ENCODE measurements around the gene SORBS1.

SORBS1 gene

DNA sequence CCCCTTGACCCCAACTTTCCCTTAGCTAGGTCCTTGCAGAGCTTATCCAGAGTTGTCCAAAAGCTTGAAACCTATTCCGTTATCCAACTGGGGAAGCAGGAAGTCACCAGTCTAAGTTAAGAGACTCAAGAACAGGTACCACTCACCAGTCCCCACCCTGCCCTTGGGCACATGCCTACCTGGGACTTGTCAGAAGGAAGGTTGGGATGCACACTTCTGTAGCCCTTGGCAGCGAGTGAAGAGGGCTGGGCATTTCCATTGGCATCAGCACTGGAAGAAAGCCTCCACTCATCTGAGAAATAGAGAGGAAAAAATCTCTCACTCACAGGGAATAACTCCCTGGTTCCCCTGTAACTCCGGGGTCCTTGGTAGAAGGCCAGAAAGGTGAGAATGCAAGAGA is 139.4 kb downstream of the SORBS1 start:
- H3K4me1 ChIP-seq (ENCODE audit: control insufficient read depth, insufficient read depth, low read length, poor library complexity, severe bottlenecking), result no peaks in the 10 kb centered on the region
- DNase-seq, result no peak
- no peaks in the 10 kb centered on the region for H3K27me3 ChIP-seq (replicated peaks; ENCODE audit: control insufficient read depth, insufficient read depth, low read length, poor library complexity, severe bottlenecking)
- no peaks in the 10 kb centered on the region for H3K9me3 ChIP-seq (ENCODE audit: control insufficient read depth, low read length)
- H3K36me3 ChIP-seq (ENCODE audit: control insufficient read depth, insufficient read depth, low read length), result no peaks in the 10 kb centered on the region
- H3K4me3 ChIP-seq (ENCODE audit: insufficient read depth, low read depth, low read length, poor library complexity, severe bottlenecking), result no peak overlapping the region
- no peak overlapping the region for H3K27ac ChIP-seq (ENCODE audit: insufficient read depth, low read length, poor library complexity, severe bottlenecking)

DNA sequence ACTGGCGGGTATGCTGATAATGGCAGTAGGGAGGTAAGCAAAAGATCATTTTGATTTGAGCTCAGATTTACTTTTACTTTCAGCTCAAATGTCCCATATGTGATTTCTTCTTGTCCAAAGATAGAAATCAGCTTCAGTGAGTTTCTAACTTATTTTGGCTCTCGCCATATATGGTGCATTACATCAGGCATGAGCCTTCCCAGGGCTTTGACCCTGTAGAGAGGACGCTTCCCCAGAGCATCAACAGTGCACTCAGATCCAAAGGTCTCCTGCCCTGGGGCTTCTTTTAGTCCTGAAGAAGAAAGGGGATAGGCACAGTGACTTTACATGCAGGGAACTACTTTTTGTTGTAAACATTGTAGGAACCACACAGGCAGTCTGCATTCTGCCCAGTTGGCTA is 141.8 kb downstream of the SORBS1 start:
- no peak for DNase-seq
- H3K27ac ChIP-seq (ENCODE audit: insufficient read depth, low read length, poor library complexity, severe bottlenecking), result no peak overlapping the region
- no peaks in the 10 kb centered on the region for H3K4me1 ChIP-seq (ENCODE audit: control insufficient read depth, insufficient read depth, low read length, poor library complexity, severe bottlenecking)
- no peaks in the 10 kb centered on the region for H3K27me3 ChIP-seq (replicated peaks; ENCODE audit: control insufficient read depth, insufficient read depth, low read length, poor library complexity, severe bottlenecking)
- H3K4me3 ChIP-seq (ENCODE audit: insufficient read depth, low read depth, low read length, poor library complexity, severe bottlenecking), result no peak overlapping the region
- H3K9me3 ChIP-seq (ENCODE audit: control insufficient read depth, low read length), result no peaks in the 10 kb centered on the region
- no peaks in the 10 kb centered on the region for H3K36me3 ChIP-seq (ENCODE audit: control insufficient read depth, insufficient read depth, low read length)

DNA sequence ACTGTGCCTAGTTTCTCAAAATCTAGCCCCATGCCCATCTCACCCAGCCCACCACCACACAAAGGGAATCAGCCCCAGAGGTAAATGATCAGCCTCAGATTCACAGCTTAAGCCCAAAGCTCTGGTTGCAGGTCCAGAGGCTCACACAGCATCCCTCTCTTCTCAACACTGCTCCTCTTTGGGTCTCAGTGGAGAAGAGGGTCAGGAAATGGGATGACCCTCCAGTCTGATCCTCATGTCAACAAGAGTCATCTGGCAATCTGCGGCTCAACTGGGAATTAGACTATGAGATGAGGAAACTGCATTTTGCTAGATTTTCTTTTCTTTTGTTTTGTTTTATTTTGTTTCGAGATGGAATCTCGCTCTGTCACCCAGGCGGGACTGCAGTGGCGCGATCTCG is 144.2 kb downstream of the SORBS1 start:
- Histone ChIP-seq H3K27ac (ENCODE audit: insufficient read depth, low read length, poor library complexity, severe bottlenecking) (no peak overlapping the region), H3K9me3 (ENCODE audit: control insufficient read depth, low read length) (no peaks in the 10 kb centered on the region), H3K36me3 (ENCODE audit: control insufficient read depth, insufficient read depth, low read length) (no peaks in the 10 kb centered on the region), H3K4me3 (ENCODE audit: insufficient read depth, low read depth, low read length, poor library complexity, severe bottlenecking) (no peak overlapping the region), H3K4me1 (ENCODE audit: control insufficient read depth, insufficient read depth, low read length, poor library complexity, severe bottlenecking) (no peaks in the 10 kb centered on the region), H3K27me3 (replicated peaks; ENCODE audit: control insufficient read depth, insufficient read depth, low read length, poor library complexity, severe bottlenecking) (no peaks in the 10 kb centered on the region)
- no peak for DNase-seq

DNA sequence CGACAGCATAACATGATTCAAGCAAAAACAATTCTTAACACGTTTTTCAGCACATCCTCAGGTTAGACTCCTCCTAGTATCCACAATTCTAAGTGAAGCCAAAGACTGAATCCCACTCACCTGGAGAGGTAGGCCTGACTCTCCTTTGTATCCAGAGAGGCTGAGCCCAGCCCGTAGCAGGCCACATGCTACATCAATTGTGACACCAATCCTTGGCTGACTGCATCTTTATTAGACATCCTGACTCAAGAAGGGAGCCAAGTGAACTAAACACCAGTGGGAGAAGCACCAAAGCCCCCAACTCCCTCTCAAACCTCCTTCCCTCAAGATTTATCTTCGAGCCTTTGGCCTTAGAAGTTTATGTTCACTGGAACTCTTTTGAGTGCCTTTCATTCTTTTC is 144.9 kb downstream of the SORBS1 start:
- H3K36me3 ChIP-seq (ENCODE audit: control insufficient read depth, insufficient read depth, low read length), result no peaks in the 10 kb centered on the region
- no peak overlapping the region for H3K4me3 ChIP-seq (ENCODE audit: insufficient read depth, low read depth, low read length, poor library complexity, severe bottlenecking)
- DNase-seq, result no peak
- H3K27ac ChIP-seq (ENCODE audit: insufficient read depth, low read length, poor library complexity, severe bottlenecking), result no peak overlapping the region
- no peaks in the 10 kb centered on the region for H3K9me3 ChIP-seq (ENCODE audit: control insufficient read depth, low read length)
- H3K27me3 ChIP-seq (replicated peaks; ENCODE audit: control insufficient read depth, insufficient read depth, low read length, poor library complexity, severe bottlenecking), result no peaks in the 10 kb centered on the region
- H3K4me1 ChIP-seq (ENCODE audit: control insufficient read depth, insufficient read depth, low read length, poor library complexity, severe bottlenecking), result no peaks in the 10 kb centered on the region

DNA sequence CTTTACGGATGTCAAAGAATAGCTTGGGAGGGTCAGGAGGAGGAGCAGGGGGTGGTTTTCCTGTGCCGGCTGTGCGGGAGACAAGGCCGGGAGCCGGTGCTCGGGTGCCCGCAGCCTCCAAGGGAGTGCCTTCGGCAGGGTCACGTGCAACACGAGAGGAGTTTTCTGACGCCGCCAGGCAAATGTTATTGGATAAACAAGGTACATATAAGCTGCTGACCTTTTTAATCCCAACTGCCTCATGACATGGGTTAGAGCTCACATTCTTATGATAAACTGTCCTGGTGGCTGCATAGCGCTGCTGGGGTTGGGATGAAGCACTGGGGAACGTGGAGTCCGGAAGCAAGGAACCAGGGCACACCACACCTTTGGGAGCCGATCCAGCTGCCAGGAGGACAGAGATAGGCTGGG is 145.5 kb downstream of the SORBS1 start:
- H3K4me3 ChIP-seq (ENCODE audit: insufficient read depth, low read depth, low read length, poor library complexity, severe bottlenecking), result no peak overlapping the region
- H3K4me1 ChIP-seq (ENCODE audit: control insufficient read depth, insufficient read depth, low read length, poor library complexity, severe bottlenecking), result no peaks in the 10 kb centered on the region
- DNase-seq, result no peak

DNA sequence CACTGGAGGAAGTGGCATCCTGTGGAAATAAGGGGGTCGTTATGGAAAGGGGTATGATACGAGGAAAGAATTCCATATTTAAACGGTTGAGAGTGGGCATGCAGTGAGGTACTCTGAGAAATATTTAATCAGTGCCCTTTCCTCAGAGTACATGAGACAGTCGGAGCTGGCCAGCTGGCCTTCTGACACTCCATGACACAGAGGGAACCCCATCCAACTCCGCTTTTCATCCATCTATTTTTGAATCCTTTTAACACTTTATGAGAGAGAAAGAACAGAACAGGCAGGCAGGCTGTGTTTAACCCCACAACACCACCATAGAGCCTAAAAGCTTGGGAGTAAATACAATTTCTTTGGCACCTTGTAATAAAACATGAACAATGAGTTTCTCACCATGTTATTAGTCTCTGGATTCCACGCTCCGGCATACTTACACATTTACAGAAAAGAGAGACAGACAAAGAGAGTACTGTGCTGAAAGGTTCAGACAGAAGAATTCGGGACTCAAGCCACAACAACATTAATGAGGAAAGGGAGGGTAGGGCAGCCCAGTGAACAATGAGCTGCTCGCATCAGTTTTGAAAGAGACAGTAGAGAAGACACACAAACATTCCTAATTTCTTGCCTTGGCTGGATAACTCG is 146.2 kb downstream of the SORBS1 start:
- DNase-seq, result no peak
- H3K4me3 ChIP-seq (ENCODE audit: insufficient read depth, low read depth, low read length, poor library complexity, severe bottlenecking), result no peak overlapping the region
- H3K9me3 ChIP-seq (ENCODE audit: control insufficient read depth, low read length), result no peaks in the 10 kb centered on the region
- no peaks in the 10 kb centered on the region for H3K36me3 ChIP-seq (ENCODE audit: control insufficient read depth, insufficient read depth, low read length)
- no peaks in the 10 kb centered on the region for H3K27me3 ChIP-seq (replicated peaks; ENCODE audit: control insufficient read depth, insufficient read depth, low read length, poor library complexity, severe bottlenecking)
- H3K4me1 ChIP-seq (ENCODE audit: control insufficient read depth, insufficient read depth, low read length, poor library complexity, severe bottlenecking), result no peaks in the 10 kb centered on the region
- H3K27ac ChIP-seq (ENCODE audit: insufficient read depth, low read length, poor library complexity, severe bottlenecking), result no peak overlapping the region

More for the DNA sequence above, 145.5 kb downstream of the SORBS1 start:
- no peaks in the 10 kb centered on the region for H3K9me3 ChIP-seq (ENCODE audit: control insufficient read depth, low read length)
- H3K27me3 ChIP-seq (replicated peaks; ENCODE audit: control insufficient read depth, insufficient read depth, low read length, poor library complexity, severe bottlenecking), result no peaks in the 10 kb centered on the region
- no peak overlapping the region for H3K27ac ChIP-seq (ENCODE audit: insufficient read depth, low read length, poor library complexity, severe bottlenecking)
- no peaks in the 10 kb centered on the region for H3K36me3 ChIP-seq (ENCODE audit: control insufficient read depth, insufficient read depth, low read length)

DNA sequence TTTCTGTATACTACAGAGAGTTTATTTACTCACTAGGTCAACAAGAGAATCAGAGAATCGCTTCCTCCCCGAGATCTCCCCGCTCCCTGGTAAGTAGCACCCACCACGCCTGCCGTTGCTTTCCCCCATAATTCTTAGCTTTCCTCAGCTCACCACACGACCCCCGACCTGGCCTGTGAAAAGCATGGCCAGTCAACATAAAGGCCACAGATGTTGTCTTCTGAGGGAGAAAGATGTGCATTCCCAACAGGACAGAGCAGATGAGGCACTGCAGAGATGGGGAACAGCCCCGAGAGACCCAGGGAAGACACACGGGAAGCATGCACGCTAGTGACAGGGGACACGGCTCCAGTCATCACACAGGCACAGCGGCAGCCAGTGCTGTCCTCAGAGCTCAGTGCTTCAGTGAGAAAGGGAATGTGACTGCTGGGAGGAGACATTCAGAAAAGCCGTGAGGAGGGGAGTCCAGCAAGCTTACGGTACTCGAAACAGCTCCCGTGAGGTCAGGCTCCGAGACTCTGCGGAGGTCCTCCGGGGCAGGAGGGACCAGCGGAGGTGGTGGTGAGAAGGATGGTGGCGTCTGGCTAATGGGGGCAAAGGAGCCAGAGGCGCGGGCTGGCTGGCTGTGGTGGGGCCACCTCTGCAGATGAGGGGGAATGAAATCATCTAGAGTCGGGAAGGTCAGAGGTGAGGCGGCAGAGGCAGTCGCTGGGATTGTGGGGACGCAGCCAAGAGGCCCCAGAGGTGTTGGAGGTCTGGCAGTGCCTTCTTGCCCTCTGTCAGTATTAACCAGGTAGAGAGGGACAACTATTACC is 146.9 kb downstream of the SORBS1 start:
- Histone ChIP-seq H3K4me3 (ENCODE audit: insufficient read depth, low read depth, low read length, poor library complexity, severe bottlenecking) (no peak overlapping the region), H3K27me3 (replicated peaks; ENCODE audit: control insufficient read depth, insufficient read depth, low read length, poor library complexity, severe bottlenecking) (no peaks in the 10 kb centered on the region), H3K36me3 (ENCODE audit: control insufficient read depth, insufficient read depth, low read length) (no peaks in the 10 kb centered on the region), H3K4me1 (ENCODE audit: control insufficient read depth, insufficient read depth, low read length, poor library complexity, severe bottlenecking) (no peaks in the 10 kb centered on the region), H3K9me3 (ENCODE audit: control insufficient read depth, low read length) (no peaks in the 10 kb centered on the region), H3K27ac (ENCODE audit: insufficient read depth, low read length, poor library complexity, severe bottlenecking) (no peak overlapping the region)
- no peak for DNase-seq

DNA sequence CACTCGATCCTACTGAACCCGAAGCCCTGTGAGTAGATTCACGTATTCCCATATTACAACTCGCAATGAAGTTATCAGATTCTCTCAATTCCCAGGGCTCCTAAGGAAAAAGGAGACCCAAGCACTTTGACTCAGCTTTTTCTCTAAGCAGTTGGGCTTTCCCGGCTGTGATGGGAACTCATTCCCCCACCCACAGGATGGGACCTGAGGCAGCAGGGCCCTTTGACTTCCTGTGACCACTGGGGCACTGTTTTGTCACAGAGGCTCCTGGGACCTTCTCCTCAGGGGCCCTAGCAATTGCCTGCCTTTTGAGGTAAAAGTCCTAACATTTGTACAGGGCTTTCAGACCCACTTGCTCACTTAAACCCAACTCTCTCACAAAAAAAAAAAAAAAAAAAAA is 147.6 kb downstream of the SORBS1 start:
- H3K36me3 ChIP-seq (ENCODE audit: control insufficient read depth, insufficient read depth, low read length), result no peaks in the 10 kb centered on the region
- H3K27ac ChIP-seq (ENCODE audit: insufficient read depth, low read length, poor library complexity, severe bottlenecking), result no peak overlapping the region
- H3K9me3 ChIP-seq (ENCODE audit: control insufficient read depth, low read length), result no peaks in the 10 kb centered on the region
- DNase-seq, result no peak
- no peaks in the 10 kb centered on the region for H3K4me1 ChIP-seq (ENCODE audit: control insufficient read depth, insufficient read depth, low read length, poor library complexity, severe bottlenecking)
- no peak overlapping the region for H3K4me3 ChIP-seq (ENCODE audit: insufficient read depth, low read depth, low read length, poor library complexity, severe bottlenecking)
- no peaks in the 10 kb centered on the region for H3K27me3 ChIP-seq (replicated peaks; ENCODE audit: control insufficient read depth, insufficient read depth, low read length, poor library complexity, severe bottlenecking)

DNA sequence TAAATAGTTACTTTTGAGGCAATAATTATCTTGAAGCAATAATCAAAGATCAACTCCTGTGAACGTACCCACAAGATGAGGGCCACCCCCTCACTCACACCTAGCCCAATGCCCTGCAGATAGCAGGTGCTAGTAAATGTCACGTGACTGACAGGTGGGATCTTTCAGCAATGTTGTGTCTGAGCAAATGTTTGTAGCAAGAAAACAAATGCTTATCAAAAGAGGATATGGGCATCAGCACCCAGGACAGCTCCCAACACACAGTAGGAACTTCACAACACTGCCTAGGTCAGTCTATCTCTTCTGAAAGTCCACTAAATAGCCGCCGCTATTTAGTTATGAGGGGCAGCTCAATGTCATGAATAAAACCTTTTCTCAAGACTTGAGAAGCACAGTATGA is 149.5 kb downstream of the SORBS1 start:
- no peaks in the 10 kb centered on the region for H3K9me3 ChIP-seq (ENCODE audit: control insufficient read depth, low read length)
- DNase-seq, result no peak
- no peaks in the 10 kb centered on the region for H3K36me3 ChIP-seq (ENCODE audit: control insufficient read depth, insufficient read depth, low read length)
- no peak overlapping the region for H3K27ac ChIP-seq (ENCODE audit: insufficient read depth, low read length, poor library complexity, severe bottlenecking)
- no peaks in the 10 kb centered on the region for H3K4me1 ChIP-seq (ENCODE audit: control insufficient read depth, insufficient read depth, low read length, poor library complexity, severe bottlenecking)
- H3K4me3 ChIP-seq (ENCODE audit: insufficient read depth, low read depth, low read length, poor library complexity, severe bottlenecking), result no peak overlapping the region
- no peaks in the 10 kb centered on the region for H3K27me3 ChIP-seq (replicated peaks; ENCODE audit: control insufficient read depth, insufficient read depth, low read length, poor library complexity, severe bottlenecking)

DNA sequence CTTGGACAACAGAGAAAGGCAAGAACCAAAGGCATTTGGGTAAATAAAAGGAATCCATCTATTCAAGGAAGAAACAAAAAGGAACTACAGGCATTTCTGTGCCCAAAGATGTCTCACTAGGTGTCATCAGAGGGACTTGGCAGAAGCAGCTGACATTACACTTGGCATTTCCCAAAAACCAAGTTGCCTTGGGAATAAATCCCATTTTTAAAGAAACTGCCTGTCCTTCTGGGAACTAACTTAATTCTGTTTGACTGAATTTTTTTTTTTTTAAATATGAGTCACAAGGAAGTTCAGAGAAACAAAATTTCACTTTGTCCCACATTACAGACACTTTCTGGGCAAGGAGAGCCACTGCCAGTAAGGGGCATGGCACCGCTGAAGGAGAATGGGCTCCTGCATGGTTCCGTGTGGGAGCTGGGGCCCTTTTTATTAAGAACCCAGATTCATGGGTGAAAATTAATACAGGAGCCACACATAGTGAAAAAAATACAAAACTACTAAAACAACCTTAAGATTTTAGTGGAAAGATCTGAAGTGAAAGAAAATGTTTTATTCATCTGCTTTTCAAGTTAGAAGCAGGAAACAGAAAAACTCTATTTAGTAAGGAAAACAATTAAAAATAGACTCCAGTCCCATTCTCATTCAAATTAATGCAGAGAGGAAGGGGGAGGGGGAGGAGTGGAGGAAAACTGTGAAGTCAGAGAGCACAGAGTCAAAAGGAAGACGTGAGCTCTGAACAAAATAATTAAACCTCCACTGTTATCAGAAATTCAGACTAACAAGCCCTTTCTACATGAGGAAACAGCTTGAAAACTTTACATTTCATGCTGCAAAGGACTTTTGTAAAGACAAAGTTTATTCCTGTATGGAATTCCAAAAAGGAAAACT is 151.9 kb downstream of the SORBS1 start:
- no peak for DNase-seq
- H3K4me3 ChIP-seq (ENCODE audit: insufficient read depth, low read depth, low read length, poor library complexity, severe bottlenecking), result no peak overlapping the region
- no peaks in the 10 kb centered on the region for H3K36me3 ChIP-seq (ENCODE audit: control insufficient read depth, insufficient read depth, low read length)
- H3K4me1 ChIP-seq (ENCODE audit: control insufficient read depth, insufficient read depth, low read length, poor library complexity, severe bottlenecking), result no peaks in the 10 kb centered on the region
- no peaks in the 10 kb centered on the region for H3K27me3 ChIP-seq (replicated peaks; ENCODE audit: control insufficient read depth, insufficient read depth, low read length, poor library complexity, severe bottlenecking)
- no peak overlapping the region for H3K27ac ChIP-seq (ENCODE audit: insufficient read depth, low read length, poor library complexity, severe bottlenecking)
- no peaks in the 10 kb centered on the region for H3K9me3 ChIP-seq (ENCODE audit: control insufficient read depth, low read length)
